HG03571 (cell line): ENCODE results near the gene F9.
"Not testable (repeated sequence)": the region's sequence is repeated elsewhere in the genome, so short reads cannot be mapped to it uniquely, and the experiment has no call there.

ENCODE experiments used
- ATAC-seq: cut with Tn5 transposase; IDR thresholded peaks from one replicate; pipeline ENCODE4 v1.9.1; 2021; ENCODE audit not compliant: unreplicated experiment

F9 gene

GRCh38 chrX:139530550-139530949 is at the start of gene F9:
TSS of gene F9 (plus strand) at chrX:139530739. CDS start at chrX:139530765, 26 bp downstream.
- ATAC-seq = no peak

- no peak for ATAC-seq
Observed at GRCh38 chrX:139483699-139484098, 46.8 kb upstream of the F9 start.

GRCh38 chrX:139484591-139484990 is 45.9 kb upstream of the F9 start:
- ATAC-seq = no peak

- no peak for ATAC-seq
Observed at GRCh38 chrX:139495324-139495723, 35.2 kb upstream of the F9 start.

GRCh38 chrX:139506333-139506732 is 24.2 kb upstream of the F9 start:
- no peak for ATAC-seq

GRCh38 chrX:139508099-139508498 is 22.4 kb upstream of the F9 start:
- no peak for ATAC-seq

GRCh38 chrX:139518475-139518874 is 12.1 kb upstream of the F9 start:
- no peak for ATAC-seq

GRCh38 chrX:139528829-139529228 is 1.7 kb upstream of the F9 start:
- ATAC-seq = not testable (repeated sequence)

GRCh38 chrX:139532834-139533233 is 2.3 kb downstream of the F9 start:
- no peak for ATAC-seq

- ATAC-seq = no peak
Observed at GRCh38 chrX:139533444-139533843, 2.9 kb downstream of the F9 start.

GRCh38 chrX:139538907-139539790 is 8.6 kb downstream of the F9 start:
- peak; percentile 97 for ATAC-seq

GRCh38 chrX:139542652-139543051 is 12.1 kb downstream of the F9 start:
- ATAC-seq = no peak

- no peak for ATAC-seq
Observed at GRCh38 chrX:139543920-139544319, 13.4 kb downstream of the F9 start.

GRCh38 chrX:139544591-139544990 is 14.1 kb downstream of the F9 start:
- ATAC-seq = no peak

- ATAC-seq = peak; percentile 39
Observed at GRCh38 chrX:139554376-139554775, 23.8 kb downstream of the F9 start.

- no peak for ATAC-seq
Observed at GRCh38 chrX:139554991-139555675, 24.6 kb downstream of the F9 start.

- ATAC-seq = no peak
Observed at GRCh38 chrX:139559383-139560042, 29.0 kb downstream of the F9 start.

- ATAC-seq = no peak
Observed at GRCh38 chrX:139560221-139560620, 29.7 kb downstream of the F9 start.

- ATAC-seq = no peak
Observed at GRCh38 chrX:139563251-139563650, 32.7 kb downstream of the F9 start.

GRCh38 chrX:139566981-139567380 is 36.4 kb downstream of the F9 start:
- ATAC-seq = no peak

GRCh38 chrX:139581068-139581467 is 50.5 kb downstream of the F9 start:
- no peak for ATAC-seq

GRCh38 chrX:139585613-139586012 is 55.1 kb downstream of the F9 start:
- no peak for ATAC-seq
